B cell (primary cell): ENCODE data around the gene GPR176. TPM values are rescaled to one million over a fixed set of nuclear protein-coding genes. Genes with fewer than 3 reads are reported as not detected.

ENCODE experiments used
- ATAC-seq: fragments of 200-7000 bp; cut with Tn5 transposase; one replicate; pipeline ENCODE4 v1.10.0; 2021; ENCODE audit warnings: low read depth, mild to moderate bottlenecking, moderate number of reproducible peaks, moderate library complexity
- CTCF ChIA-PET: fragments of 350-600 bp; sonication (Branson Sonifier 250); formaldehyde crosslinking; loops from one replicate; lab custom pipeline; 2021; ENCODE audit warnings: antibody characterized with exemption, inconsistent platforms; lab: Charles Lee
- POLR2A ChIA-PET: fragments of 350-600 bp; sonication (Branson Sonifier 250); formaldehyde crosslinking; loops from one replicate; lab custom pipeline; 2021; ENCODE audit warnings: antibody characterized with exemption; lab: Charles Lee
- DNase-seq: peaks from one replicate; pipeline ENCODE4 v3.0.0; 2013
- H2AFZ ChIP-seq: 2 replicates; pipeline ENCODE4 v1.6.1; 2012; ENCODE audit warnings: mild to moderate bottlenecking, low read depth, low read length; ENCODE audit not compliant: insufficient read depth, poor library complexity, severe bottlenecking
- H3K27ac ChIP-seq, 2 donors: 1 replicate in 1 of 2; 2 replicates in 1 of 2; pipeline ENCODE4 v1.5.1; 2012 to 2013; ENCODE audit warnings: low read length in 2 of 2, mild to moderate bottlenecking in 2 of 2, moderate library complexity in 1 of 2
- H3K27me3 ChIP-seq, 4 experiments: fragments of 200-600 bp in 1 of 4; sonication (generic) in 1 of 4; replicated peaks in 1 of 4; 1 replicate in 2 of 4; 2 replicates in 2 of 4; pipeline versions ENCODE4 v1.6.1 to v1.7.0; 2013 to 2016; ENCODE audit warnings: low read length in 3 of 4, mild to moderate bottlenecking in 2 of 4, mixed read lengths in 1 of 4, moderate library complexity in 1 of 4; ENCODE audit not compliant: insufficient read depth in 4 of 4, control insufficient read depth in 3 of 4; ENCODE audit errors: control extremely low read depth in 1 of 4
- H3K36me3 ChIP-seq, 2 experiments: replicated peaks in 1 of 2; 1 replicate in 1 of 2; 2 replicates in 1 of 2; pipeline versions ENCODE4 v1.6.1 to v1.7.1; 2013; ENCODE audit warnings: low read length in 1 of 2; ENCODE audit not compliant: insufficient read depth in 2 of 2, control insufficient read depth in 1 of 2; ENCODE audit errors: control extremely low read depth in 1 of 2, extremely low read depth in 1 of 2
- H3K4me1 ChIP-seq, 2 donors: fragments of 200-600 bp in 1 of 2; sonication (generic) in 1 of 2; 1 replicate in 1 of 2; 2 replicates in 1 of 2; pipeline versions ENCODE4 v1.5.1 to v1.6.1; 2013 to 2017; ENCODE audit warnings: low read length in 2 of 2; ENCODE audit not compliant: control insufficient read depth in 2 of 2, insufficient read depth in 2 of 2
- H3K4me2 ChIP-seq: replicated peaks from 2 replicates; pipeline ENCODE3; 2012; ENCODE audit warnings: mild to moderate bottlenecking, low read depth, low read length; ENCODE audit not compliant: poor library complexity, severe bottlenecking
- H3K4me3 ChIP-seq, 5 experiments: fragments of 200-600 bp in 1 of 5; sonication (generic) in 1 of 5; 1 replicate in 3 of 5; 2 replicates in 2 of 5; pipeline versions ENCODE4 v1.5.1 to v1.7.0; 2011 to 2016; ENCODE audit warnings: low read length in 4 of 5, mild to moderate bottlenecking in 4 of 5, low read depth in 2 of 5, control low read depth in 1 of 5, moderate library complexity in 1 of 5; ENCODE audit not compliant: insufficient read depth in 1 of 5; ENCODE audit errors: control extremely low read depth in 1 of 5, extremely low read depth in 1 of 5
- H3K79me2 ChIP-seq: fragments of 200-600 bp; sonication (generic); one replicate; pipeline ENCODE4 v1.6.0; 2016; ENCODE audit warnings: low read length; ENCODE audit not compliant: control insufficient read depth, insufficient read depth
- H3K9ac ChIP-seq: fragments of 200-600 bp; sonication (generic); 2 replicates; pipeline ENCODE4 v1.6.1; 2017; ENCODE audit warnings: mild to moderate bottlenecking, low read length, moderate library complexity
- H3K9me3 ChIP-seq, 3 donors: one replicate each; pipeline versions ENCODE4 v1.6.1 to v1.7.1; 2013; ENCODE audit warnings: low read length in 2 of 3; ENCODE audit not compliant: control insufficient read depth in 2 of 3, insufficient read depth in 1 of 3; ENCODE audit errors: control extremely low read depth in 1 of 3
- H4K20me1 ChIP-seq: 2 replicates; pipeline ENCODE4 v1.6.0; 2012; ENCODE audit warnings: mild to moderate bottlenecking, low read length; ENCODE audit not compliant: insufficient read depth, control insufficient read depth, poor library complexity, severe bottlenecking
- H3K27ac Mint-ChIP-seq: one replicate; pipeline ENCODE4 v1.8.0; 2021; ENCODE audit warnings: mixed read lengths
- H3K27me3 Mint-ChIP-seq: one replicate; pipeline ENCODE4 v1.8.0; 2021; ENCODE audit warnings: mixed read lengths
- H3K4me1 Mint-ChIP-seq: one replicate; pipeline ENCODE4 v1.8.0; 2021; ENCODE audit warnings: mixed read lengths
- H3K4me3 Mint-ChIP-seq: one replicate; pipeline ENCODE4 v1.8.0; 2021; ENCODE audit warnings: mixed read lengths
- H3K9me3 Mint-ChIP-seq: one replicate; pipeline ENCODE4 v1.8.0; 2022; ENCODE audit warnings: mixed read lengths; ENCODE audit not compliant: insufficient read depth
- CTCF ChIP-seq: fragments of 200-600 bp; IDR thresholded peaks from one replicate; pipeline ENCODE4 v1.8.0; 2022; ENCODE audit warnings: antibody characterized with exemption, mild to moderate bottlenecking
- EZH2 ChIP-seq: IDR thresholded peaks from 2 replicates; pipeline ENCODE4 v1.6.1; 2012; ENCODE audit warnings: borderline replicate concordance, low read depth, mild to moderate bottlenecking, moderate library complexity, low read length; ENCODE audit not compliant: insufficient read depth, poor library complexity, severe bottlenecking
- WGBS: methylation state at CpG from one replicate; pipeline ENCODE4 v1.1.5; 2013; ENCODE audit warnings: missing lambda C conversion rate; ENCODE audit not compliant: insufficient coverage; 5-methylcytosine and 5-hydroxymethylcytosine counted together
- intact Hi-C: fragments of 100-400 bp; cut with micrococcal nuclease; formaldehyde crosslinking; loops from one replicate; pipeline ENCODE4 v1.10.0; 2022
- polyA plus RNA-seq: library from polyadenylated mRNA; depleted of rRNA; stranded (reverse); fragments of >200 nt; gene quantifications from 2 replicates; pipeline ENCODE4 v1.2.3, GENCODE V29; 2012
- total RNA-seq, 2 donors: library from RNA; stranded (reverse); fragments of 120-200 nt in 1 of 2; gene quantifications; 1 replicate in 1 of 2; 2 replicates in 1 of 2; pipeline versions ENCODE4 v1.2.3 to v1.2.4, GENCODE V29; 2013 to 2022

Gene GPR176
- total and polyA plus RNA-seq, 2 donors (not counting 1 experiment from before 2014, with no cell fraction given): 0.07 to 0.30 TPM

- Histone ChIP-seq H3K9ac (no peak overlapping the region), H2AFZ (no peak overlapping the region), H3K27me3 (no peaks in the 10 kb centered on the region), H3K9me3 (no peaks in the 10 kb centered on the region), H3K79me2 (no peaks in the 10 kb centered on the region), H3K4me2 (no peak overlapping the region), H4K20me1 (no peaks in the 10 kb centered on the region), H3K4me3 (no peak overlapping the region), H3K27ac (no peak overlapping the region), H3K4me1 (no peaks in the 10 kb centered on the region), H3K36me3 (peaks cover 4 to 31% of the 10 kb centered on the region in 2 experiments)
- Mint-ChIP-seq H3K27ac (no peak overlapping the region), H3K9me3 (no peaks in the 10 kb centered on the region), H3K27me3 (no peaks in the 10 kb centered on the region), H3K4me1 (no peaks in the 10 kb centered on the region), H3K4me3 (no peak overlapping the region)
- TF ChIP-seq EZH2: no peak
- no peak for TF ChIP-seq CTCF
- no peak for DNase-seq
- ATAC-seq: no peak
- ChIA-PET CTCF (no interaction called here), POLR2A (no interaction called here)
- intact Hi-C loops: no loop called here
- 100% methylated on average over 2 of the region's 7 CpGs for WGBS
These were observed 31.5 kb upstream of the GPR176 start for GRCh38 chr15:39951561-39951960.

GRCh38 chr15:39948817-39949216 lies 28.8 kb upstream of the GPR176 start:
- Histone ChIP-seq H3K27ac (no peak overlapping the region), H3K9me3 (no peaks in the 10 kb centered on the region), H3K4me1 (no peaks in the 10 kb centered on the region), H4K20me1 (no peaks in the 10 kb centered on the region), H3K4me3 (no peak overlapping the region), H3K27me3 (no peaks in the 10 kb centered on the region), H3K4me2 (no peak overlapping the region), H3K79me2 (no peaks in the 10 kb centered on the region), H2AFZ (no peak overlapping the region), H3K36me3 (peaks cover 13 to 32% of the 10 kb centered on the region in 2 experiments), H3K9ac (no peak overlapping the region)
- H3K9me3 Mint-ChIP-seq: no peaks in the 10 kb centered on the region
- ATAC-seq (no peak), DNase-seq (no peak)
- CTCF ChIA-PET: no interaction called here
- no peak for TF ChIP-seq EZH2
- no peak for TF ChIP-seq CTCF
- POLR2A ChIA-PET: no interaction called here
- no peak overlapping the region for H3K4me3 Mint-ChIP-seq
- H3K27ac Mint-ChIP-seq: no peak overlapping the region
- no peaks in the 10 kb centered on the region for H3K4me1 Mint-ChIP-seq
- intact Hi-C loops: no loop called here
- no peaks in the 10 kb centered on the region for H3K27me3 Mint-ChIP-seq
- 100% methylated on average over 1 of the region's 5 CpGs for WGBS
